H9 (cell line): ENCODE results near the gene LDHD. TPM values are rescaled to one million over a fixed set of nuclear protein-coding genes. Genes with fewer than 3 reads are reported as not detected.

Experiments used
- DNase-seq: peaks from one replicate; pipeline ENCODE4 v3.0.0-alpha.2; 2017
- H2AFZ ChIP-seq: one replicate; pipeline ENCODE4 v1.6.1; 2013; ENCODE audit warnings: mild to moderate bottlenecking, low read length, control low read depth, moderate library complexity
- H2AK5ac ChIP-seq: 2 replicates; pipeline ENCODE4 v1.6.1; 2013; ENCODE audit warnings: low read length, control low read depth, mixed read lengths; ENCODE audit not compliant: insufficient read length
- H2BK120ac ChIP-seq: one replicate; pipeline ENCODE4 v1.6.1; 2013; ENCODE audit warnings: low read depth, mild to moderate bottlenecking, low read length, control low read depth, inconsistent platforms; ENCODE audit not compliant: poor library complexity, severe bottlenecking
- H2BK12ac ChIP-seq: 2 replicates; pipeline ENCODE4 v1.6.1; 2013; ENCODE audit warnings: low read length, control low read depth, mixed read lengths, low read depth; ENCODE audit not compliant: insufficient read length
- H2BK15ac ChIP-seq: 2 replicates; pipeline ENCODE4 v1.6.1; 2013; ENCODE audit warnings: low read depth, low read length, control low read depth
- H2BK20ac ChIP-seq: one replicate; pipeline ENCODE4 v1.6.1; 2013; ENCODE audit warnings: low read depth, mild to moderate bottlenecking, low read length, control low read depth, inconsistent platforms; ENCODE audit not compliant: poor library complexity, severe bottlenecking
- H2BK5ac ChIP-seq: 2 replicates; pipeline ENCODE4 v1.6.1; 2013; ENCODE audit warnings: low read length, control low read depth, mixed read lengths; ENCODE audit not compliant: insufficient read length
- H3K14ac ChIP-seq: 2 replicates; pipeline ENCODE4 v1.6.1; 2013; ENCODE audit warnings: low read length, control low read depth; ENCODE audit not compliant: insufficient read depth
- H3K18ac ChIP-seq: 2 replicates; pipeline ENCODE4 v1.6.1; 2013; ENCODE audit warnings: low read depth, mild to moderate bottlenecking, mixed read lengths, low read length, control low read depth; ENCODE audit not compliant: insufficient read length
- H3K23ac ChIP-seq: 2 replicates; pipeline ENCODE4 v1.6.1; 2013; ENCODE audit warnings: low read length, control low read depth, mixed read lengths, low read depth; ENCODE audit not compliant: insufficient read length
- H3K23me2 ChIP-seq: 2 replicates; pipeline ENCODE4 v1.6.1; 2013; ENCODE audit warnings: low read depth, mild to moderate bottlenecking, mixed read lengths, low read length, control low read depth; ENCODE audit not compliant: insufficient read length, poor library complexity, severe bottlenecking
- H3K27ac ChIP-seq: 2 replicates; pipeline ENCODE4 v1.5.1; 2013; ENCODE audit warnings: low read length, control low read depth, mixed read lengths, low read depth; ENCODE audit not compliant: insufficient read length
- H3K27me3 ChIP-seq: 2 replicates; pipeline ENCODE4 v1.6.1; 2013; ENCODE audit warnings: low read length, control low read depth, inconsistent platforms; ENCODE audit not compliant: insufficient read depth
- H3K4ac ChIP-seq: 2 replicates; pipeline ENCODE4 v1.6.1; 2013; ENCODE audit warnings: low read depth, mild to moderate bottlenecking, control low read depth, inconsistent platforms, low read length, moderate library complexity
- H3K4me1 ChIP-seq: 2 replicates; pipeline ENCODE4 v1.6.1; 2013; ENCODE audit warnings: low read length, control low read depth, inconsistent platforms; ENCODE audit not compliant: insufficient read depth
- H3K4me2 ChIP-seq: 2 replicates; pipeline ENCODE4 v1.6.1; 2013; ENCODE audit warnings: low read length, control low read depth, mixed read lengths; ENCODE audit not compliant: insufficient read length, insufficient read depth
- H3K56ac ChIP-seq: 2 replicates; pipeline ENCODE4 v1.6.1; 2013; ENCODE audit warnings: low read depth, mild to moderate bottlenecking, mixed read lengths, low read length, control low read depth; ENCODE audit not compliant: insufficient read length
- H3K79me1 ChIP-seq: 2 replicates; pipeline ENCODE4 v1.6.1; 2013; ENCODE audit warnings: low read depth, mild to moderate bottlenecking, moderate library complexity, low read length, control low read depth, inconsistent platforms; ENCODE audit not compliant: insufficient read depth, poor library complexity, severe bottlenecking
- H3K79me2 ChIP-seq: 2 replicates; pipeline ENCODE4 v1.6.1; 2013; ENCODE audit warnings: low read length, control low read depth, inconsistent platforms; ENCODE audit not compliant: insufficient read depth
- H3K9ac ChIP-seq: 2 replicates; pipeline ENCODE4 v1.6.1; 2013; ENCODE audit warnings: low read length, control low read depth, mixed read lengths; ENCODE audit not compliant: insufficient read length; ENCODE audit errors: extremely low read depth
- H3K9me3 ChIP-seq: one replicate; pipeline ENCODE4 v1.6.1; 2013; ENCODE audit warnings: low read depth, low read length, inconsistent platforms; ENCODE audit not compliant: control insufficient read depth
- H3T11ph ChIP-seq: one replicate; pipeline ENCODE4 v1.6.1; 2013; ENCODE audit warnings: mild to moderate bottlenecking, low read length, control low read depth, inconsistent platforms
- H4K20me1 ChIP-seq: one replicate; pipeline ENCODE4 v1.6.1; 2013; ENCODE audit not compliant: control insufficient read depth, insufficient read length, insufficient read depth
- H4K5ac ChIP-seq: 2 replicates; pipeline ENCODE4 v1.6.1; 2013; ENCODE audit warnings: low read depth, mild to moderate bottlenecking, mixed read lengths, low read length, control low read depth; ENCODE audit not compliant: insufficient read length
- H4K8ac ChIP-seq: replicated peaks from 2 replicates; pipeline ENCODE4 v1.6.1; 2013; ENCODE audit warnings: low read length, control low read depth, mixed read lengths, low read depth; ENCODE audit not compliant: insufficient read length
- H4K91ac ChIP-seq: 2 replicates; pipeline ENCODE4 v1.6.1; 2013; ENCODE audit warnings: low read depth, mild to moderate bottlenecking, moderate library complexity, mixed read lengths, low read length, control low read depth; ENCODE audit not compliant: insufficient read length
- H3K27ac Mint-ChIP-seq, 3 experiments: 2 replicates in 2 of 3; 3 replicates in 1 of 3; pipeline ENCODE4 v1.8.0; 2020 to 2021; ENCODE audit warnings: mixed read lengths in 3 of 3, mild to moderate bottlenecking in 1 of 3, moderate library complexity in 1 of 3
- H3K27me3 Mint-ChIP-seq: 2 replicates; pipeline ENCODE4 v1.8.0; 2021; ENCODE audit warnings: low read depth, mild to moderate bottlenecking, moderate library complexity, mixed read lengths
- H3K36me3 Mint-ChIP-seq, 3 experiments: 2 replicates in 2 of 3; 3 replicates in 1 of 3; pipeline ENCODE4 v1.8.0; 2020 to 2021; ENCODE audit warnings: low read depth in 3 of 3, mixed read lengths in 3 of 3; ENCODE audit not compliant: insufficient read depth in 1 of 3
- H3K4me1 Mint-ChIP-seq, 2 experiments: 2 replicates each; pipeline ENCODE4 v1.8.0; 2020; ENCODE audit warnings: mixed read lengths in 2 of 2
- H3K4me3 Mint-ChIP-seq, 2 experiments: 2 replicates in 1 of 2; 3 replicates in 1 of 2; pipeline ENCODE4 v1.8.0; 2020 to 2021; ENCODE audit warnings: mild to moderate bottlenecking in 2 of 2, mixed read lengths in 2 of 2, moderate library complexity in 1 of 2
- H3K9me3 Mint-ChIP-seq, 2 experiments: 2 replicates in 1 of 2; 3 replicates in 1 of 2; pipeline ENCODE4 v1.8.0; 2020; ENCODE audit warnings: mild to moderate bottlenecking in 2 of 2, mixed read lengths in 2 of 2, moderate library complexity in 1 of 2
- WGBS: extraction: QIAGEN DNeasy Blood & Tissue Kit; methylation state at CpG from one replicate; pipeline ENCODE4 v1.1.7; 2013; ENCODE audit warnings: missing lambda C conversion rate, low lambda C conversion rate, mixed read lengths; ENCODE audit not compliant: insufficient read length; ENCODE audit errors: extremely low coverage; 5-methylcytosine and 5-hydroxymethylcytosine counted together
- total RNA-seq: library from RNA; stranded (reverse); gene quantifications from 2 replicates; pipeline ENCODE4 v1.2.1, GENCODE V29; 2021
- TF ChIP-seq, protein P1 (sequence below): fragments of 200-600 bp; sonication (generic); conservative IDR thresholded peaks from 3 replicates; pipeline ENCODE4 v1.8.0; 2021; ENCODE audit warnings: antibody characterized with exemption, mild to moderate bottlenecking

Gene LDHD
- total RNA-seq, 1 experiment from 2014 or later = 14.7 TPM

DNA sequence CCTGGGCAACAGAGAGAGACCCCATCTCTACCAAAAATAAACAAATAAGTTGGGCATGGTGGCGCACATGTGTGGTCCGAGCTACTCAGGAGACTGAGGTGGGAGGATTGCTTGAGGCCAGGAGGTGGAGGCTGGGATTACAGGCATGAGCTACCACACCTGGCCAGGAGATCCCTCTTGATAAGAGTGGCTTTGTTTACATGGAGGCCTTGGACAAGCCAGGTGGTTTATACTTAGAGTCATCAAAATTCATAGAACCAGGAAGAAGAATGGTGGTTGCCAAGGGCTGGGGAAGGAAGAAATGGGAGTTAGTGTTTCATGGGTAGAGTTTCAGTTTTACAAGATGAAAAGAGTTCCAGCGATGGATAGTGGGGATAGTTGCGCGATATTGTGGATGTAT, 22.9 kb upstream of the LDHD start:
- Histone ChIP-seq H3K79me1 (no peaks in the 10 kb centered on the region), H2AFZ (no peak overlapping the region), H2AK5ac (no peak overlapping the region), H3K9ac (no peak overlapping the region), H4K5ac (no peak overlapping the region), H3K14ac (no peak overlapping the region), H3K18ac (no peak overlapping the region), H3K56ac (no peak overlapping the region), H2BK12ac (no peak overlapping the region), H2BK15ac (no peak overlapping the region), H3K27ac (no peak overlapping the region), H2BK5ac (no peak overlapping the region), H3K27me3 (no peaks in the 10 kb centered on the region), H2BK120ac (no peak overlapping the region), H4K91ac (no peak overlapping the region), H3K79me2 (no peaks in the 10 kb centered on the region), H4K20me1 (no peaks in the 10 kb centered on the region), H2BK20ac (no peak overlapping the region), H4K8ac (no peak overlapping the region), H3K23me2 (no peaks in the 10 kb centered on the region), H3K23ac (no peak overlapping the region), H3K4me1 (no peaks in the 10 kb centered on the region; the same call in 1 of the 2 replicates), H3K4me2 (no peak overlapping the region), H3K9me3 (no peaks in the 10 kb centered on the region), H3T11ph (no peak overlapping the region), H3K4ac (no peak overlapping the region)
- WGBS = no CpG with 5 or more reads among the region's 5 CpGs
- H3K4me1 Mint-ChIP-seq = peaks cover 6 to 8% of the 10 kb centered on the region in 2 experiments
- peaks cover 0 to 4% of the 10 kb centered on the region in 2 experiments; a peak in 2 of 5 replicates for H3K9me3 Mint-ChIP-seq
- H3K27ac Mint-ChIP-seq = peak overlapping the region in 1 of 3 experiments; percentile 7; a peak in 1 of 7 replicates
- no peak for DNase-seq
- no peak overlapping the region for H3K4me3 Mint-ChIP-seq
- H3K27me3 Mint-ChIP-seq = no peaks in the 10 kb centered on the region
- TF ChIP-seq, protein P1, sequence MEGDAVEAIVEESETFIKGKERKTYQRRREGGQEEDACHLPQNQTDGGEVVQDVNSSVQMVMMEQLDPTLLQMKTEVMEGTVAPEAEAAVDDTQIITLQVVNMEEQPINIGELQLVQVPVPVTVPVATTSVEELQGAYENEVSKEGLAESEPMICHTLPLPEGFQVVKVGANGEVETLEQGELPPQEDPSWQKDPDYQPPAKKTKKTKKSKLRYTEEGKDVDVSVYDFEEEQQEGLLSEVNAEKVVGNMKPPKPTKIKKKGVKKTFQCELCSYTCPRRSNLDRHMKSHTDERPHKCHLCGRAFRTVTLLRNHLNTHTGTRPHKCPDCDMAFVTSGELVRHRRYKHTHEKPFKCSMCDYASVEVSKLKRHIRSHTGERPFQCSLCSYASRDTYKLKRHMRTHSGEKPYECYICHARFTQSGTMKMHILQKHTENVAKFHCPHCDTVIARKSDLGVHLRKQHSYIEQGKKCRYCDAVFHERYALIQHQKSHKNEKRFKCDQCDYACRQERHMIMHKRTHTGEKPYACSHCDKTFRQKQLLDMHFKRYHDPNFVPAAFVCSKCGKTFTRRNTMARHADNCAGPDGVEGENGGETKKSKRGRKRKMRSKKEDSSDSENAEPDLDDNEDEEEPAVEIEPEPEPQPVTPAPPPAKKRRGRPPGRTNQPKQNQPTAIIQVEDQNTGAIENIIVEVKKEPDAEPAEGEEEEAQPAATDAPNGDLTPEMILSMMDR = no peak
- H3K36me3 Mint-ChIP-seq = 0 out of 7 replicates have a peak, but pooled peaks cover 0 to 1% (median 0%) of the 10 kb centered on the region in 3 experiments
